OCI-LY3 (cell line): ENCODE data around the gene KLK12.

Experiments
- EZH2phosphoT487 ChIP-seq: fragments of 200-600 bp; shearing (Covaris generic); IDR thresholded peaks from 2 replicates; pipeline ENCODE4 v1.6.1; 2018; ENCODE audit warnings: antibody characterized with exemption, mixed run types, low read depth
- TF ChIP-seq, protein P1 (sequence below): fragments of 200-600, 300-600 bp; sonication (generic); IDR thresholded peaks from 2 replicates; pipeline ENCODE4 v1.5.1; 2014; ENCODE audit warnings: antibody characterized with exemption, low read length, low read depth

GRCh38 chr19:51071095-51071405 is 36.2 kb upstream of the KLK12 start:
- TF ChIP-seq, protein P1, sequence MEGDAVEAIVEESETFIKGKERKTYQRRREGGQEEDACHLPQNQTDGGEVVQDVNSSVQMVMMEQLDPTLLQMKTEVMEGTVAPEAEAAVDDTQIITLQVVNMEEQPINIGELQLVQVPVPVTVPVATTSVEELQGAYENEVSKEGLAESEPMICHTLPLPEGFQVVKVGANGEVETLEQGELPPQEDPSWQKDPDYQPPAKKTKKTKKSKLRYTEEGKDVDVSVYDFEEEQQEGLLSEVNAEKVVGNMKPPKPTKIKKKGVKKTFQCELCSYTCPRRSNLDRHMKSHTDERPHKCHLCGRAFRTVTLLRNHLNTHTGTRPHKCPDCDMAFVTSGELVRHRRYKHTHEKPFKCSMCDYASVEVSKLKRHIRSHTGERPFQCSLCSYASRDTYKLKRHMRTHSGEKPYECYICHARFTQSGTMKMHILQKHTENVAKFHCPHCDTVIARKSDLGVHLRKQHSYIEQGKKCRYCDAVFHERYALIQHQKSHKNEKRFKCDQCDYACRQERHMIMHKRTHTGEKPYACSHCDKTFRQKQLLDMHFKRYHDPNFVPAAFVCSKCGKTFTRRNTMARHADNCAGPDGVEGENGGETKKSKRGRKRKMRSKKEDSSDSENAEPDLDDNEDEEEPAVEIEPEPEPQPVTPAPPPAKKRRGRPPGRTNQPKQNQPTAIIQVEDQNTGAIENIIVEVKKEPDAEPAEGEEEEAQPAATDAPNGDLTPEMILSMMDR = no peak
- TF ChIP-seq EZH2phosphoT487 = no peak
